SK-N-SH (cell line): ENCODE data around the gene UQCRHL. TPM values are rescaled to one million over a fixed set of nuclear protein-coding genes. Genes with fewer than 3 reads are reported as not detected.

ENCODE experiments used
- CTCF ChIA-PET: fragments of 300-600, 350-600 bp; formaldehyde crosslinking; extraction: SDS; loops from one replicate; lab custom pipeline; 2021; lab: Yijun Ruan, JAX
- POLR2A ChIA-PET: fragments of 350-600 bp; sonication (Branson Sonifier 250); formaldehyde crosslinking; extraction: SDS; loops from one replicate; lab custom pipeline; 2020; ENCODE audit warnings: antibody characterized with exemption, inconsistent platforms; lab: Yijun Ruan, JAX
- DNase-seq: peaks from one replicate; pipeline ENCODE4 v3.0.0; 2012
- H2AFZ ChIP-seq: fragments of 200-600 bp; sonication (generic); 2 replicates; pipeline ENCODE4 v1.8.1; 2016; ENCODE audit warnings: antibody characterized with exemption, mild to moderate bottlenecking, low read depth
- H3F3A ChIP-seq: fragments of 200-600 bp; sonication (generic); replicated peaks from 2 replicates; pipeline ENCODE3; 2016; ENCODE audit warnings: antibody characterized with exemption, mild to moderate bottlenecking; ENCODE audit not compliant: insufficient read depth
- H3K27ac ChIP-seq, 2 experiments: fragments of 200-500 bp in 1 of 2; fragments of 200-600 bp in 1 of 2; sonication (Bioruptor generic) in 1 of 2; sonication (generic), shearing (Covaris generic) in 1 of 2; 2 replicates each; pipeline versions ENCODE4 v1.5.1 to v1.6.1; 2014 to 2016; ENCODE audit warnings: low read depth in 2 of 2, inconsistent platforms in 1 of 2, low read length in 1 of 2, mild to moderate bottlenecking in 1 of 2, mixed read lengths in 1 of 2
- H3K27me3 ChIP-seq: fragments of 200-600 bp; sonication (generic), shearing (Covaris generic); 2 replicates; pipeline ENCODE4 v1.6.1; 2016; ENCODE audit warnings: mixed run types; ENCODE audit not compliant: insufficient read depth
- H3K36me3 ChIP-seq, 2 experiments: fragments of 200-500 bp in 1 of 2; fragments of 200-600 bp in 1 of 2; sonication (Bioruptor generic) in 1 of 2; sonication (generic) in 1 of 2; replicated peaks in 1 of 2; 2 replicates each; pipeline versions ENCODE3 to v1.5.1; 2014 to 2016; ENCODE audit warnings: low read length in 1 of 2, mild to moderate bottlenecking in 1 of 2; ENCODE audit not compliant: insufficient read depth in 2 of 2, control insufficient read depth in 1 of 2
- H3K4me1 ChIP-seq, 2 experiments: fragments of 200-500 bp in 1 of 2; fragments of 200-600 bp in 1 of 2; sonication (Bioruptor generic) in 1 of 2; sonication (generic), shearing (Covaris generic) in 1 of 2; 2 replicates each; pipeline versions ENCODE4 v1.5.1 to v1.6.1; 2014 to 2016; ENCODE audit warnings: low read depth in 1 of 2, low read length in 1 of 2, mixed run types in 1 of 2; ENCODE audit not compliant: insufficient read depth in 2 of 2, control insufficient read depth in 1 of 2
- H3K4me2 ChIP-seq: fragments of 200-600 bp; sonication (generic), shearing (Covaris generic); 2 replicates; pipeline ENCODE4 v1.6.1; 2017; ENCODE audit warnings: mixed run types
- H3K4me3 ChIP-seq, 2 experiments: fragments of 200-500 bp in 1 of 2; fragments of 200-600 bp in 1 of 2; sonication (Bioruptor generic) in 1 of 2; sonication (generic), shearing (Covaris generic) in 1 of 2; 2 replicates each; pipeline versions ENCODE4 v1.5.1 to v1.8.1; 2014 to 2016; ENCODE audit warnings: low read depth in 2 of 2, inconsistent platforms in 1 of 2, low read length in 1 of 2, mild to moderate bottlenecking in 1 of 2, mixed read lengths in 1 of 2, moderate library complexity in 1 of 2
- H3K79me2 ChIP-seq: fragments of 200-600 bp; sonication (generic); 2 replicates; pipeline ENCODE4 v1.8.1; 2017; ENCODE audit warnings: mild to moderate bottlenecking; ENCODE audit not compliant: insufficient read depth
- H3K9ac ChIP-seq: fragments of 200-600 bp; sonication (generic); 2 replicates; pipeline ENCODE4 v1.6.1; 2017; ENCODE audit warnings: mixed run types
- H3K9me2 ChIP-seq: fragments of 200-600 bp; sonication (generic); 2 replicates; pipeline ENCODE4 v1.6.1; 2017; ENCODE audit warnings: mixed run types
- H3K9me3 ChIP-seq: fragments of 200-600 bp; sonication (generic); 2 replicates; pipeline ENCODE4 v1.6.1; 2017; ENCODE audit warnings: mixed run types, mild to moderate bottlenecking, moderate library complexity
- H4K20me1 ChIP-seq: fragments of 200-600 bp; sonication (generic); 2 replicates; pipeline ENCODE4 v1.6.1; 2017; ENCODE audit warnings: mild to moderate bottlenecking, mixed run types; ENCODE audit not compliant: insufficient read depth
- ELF1 ChIP-seq: IDR thresholded peaks from 2 replicates; pipeline ENCODE4 v1.4.0; 2012
- EP300 ChIP-seq, 2 experiments: IDR thresholded peaks; 2 replicates each; pipeline versions ENCODE4 v1.4.0 to v1.6.1; 2012; ENCODE audit warnings: borderline replicate concordance in 1 of 2, low read depth in 1 of 2, low read length in 1 of 2
- EZH2phosphoT487 ChIP-seq: fragments of 200-600 bp; sonication (generic); IDR thresholded peaks from 2 replicates; pipeline ENCODE4 v1.6.1; 2017; ENCODE audit warnings: low read depth, mixed run types, mild to moderate bottlenecking, antibody characterized with exemption, moderate library complexity, borderline replicate concordance
- FOSL2 ChIP-seq: IDR thresholded peaks from 2 replicates; pipeline ENCODE4 v1.4.0; 2012; ENCODE audit warnings: low read depth, mild to moderate bottlenecking, moderate library complexity, borderline replicate concordance
- FOXJ3 ChIP-seq: sonication (generic); formaldehyde crosslinking; IDR thresholded peaks from 2 replicates; pipeline ENCODE4 v1.5.1; 2020; ENCODE audit warnings: mild to moderate bottlenecking, missing genetic modification reagents
- GABPA ChIP-seq: IDR thresholded peaks from 2 replicates; pipeline ENCODE4 v1.4.0; 2012; ENCODE audit warnings: low read depth, mild to moderate bottlenecking
- GATA2 ChIP-seq: sonication (generic); formaldehyde crosslinking; IDR thresholded peaks from 2 replicates; pipeline ENCODE4 v1.5.0; 2020; ENCODE audit warnings: mild to moderate bottlenecking, missing genetic modification reagents
- IRF3 ChIP-seq: fragments of 150-350 bp; IDR thresholded peaks from 2 replicates; pipeline ENCODE4 v1.6.1; 2016; ENCODE audit warnings: mild to moderate bottlenecking, low read depth, low read length
- MAX ChIP-seq: IDR thresholded peaks from 2 replicates; pipeline ENCODE4 v1.4.0; 2012; ENCODE audit warnings: low read depth
- RAD21 ChIP-seq: IDR thresholded peaks from 2 replicates; pipeline ENCODE4 v1.6.1; 2012; ENCODE audit warnings: mild to moderate bottlenecking, low read length
- RFX5 ChIP-seq: IDR thresholded peaks from 2 replicates; pipeline ENCODE4 v1.6.1; 2012; ENCODE audit warnings: mild to moderate bottlenecking, improper control_type of control experiment, low read length
- SIN3A ChIP-seq: IDR thresholded peaks from 2 replicates; pipeline ENCODE4 v1.6.1; 2012; ENCODE audit warnings: low read depth, mild to moderate bottlenecking, low read length, moderate library complexity, borderline replicate concordance
- SMC3 ChIP-seq: IDR thresholded peaks from 2 replicates; pipeline ENCODE4 v1.6.1; 2012; ENCODE audit warnings: low read depth, low read length, improper control_type of control experiment
- TCF12 ChIP-seq: IDR thresholded peaks from 2 replicates; pipeline ENCODE4 v1.4.0; 2012
- USF2 ChIP-seq: fragments of 150-350 bp; IDR thresholded peaks from 2 replicates; pipeline ENCODE4 v1.6.1; 2017; ENCODE audit warnings: antibody characterized with exemption, low read length, low read depth, borderline replicate concordance
- YY1 ChIP-seq: IDR thresholded peaks from 2 replicates; pipeline ENCODE4 v1.4.0; 2012; ENCODE audit warnings: low read depth, mild to moderate bottlenecking
- WGBS: methylation state at CpG from one replicate; pipeline ENCODE4 v1.1.6; 2017; ENCODE audit warnings: low lambda C conversion rate; 5-methylcytosine and 5-hydroxymethylcytosine counted together
- polyA plus RNA-seq, 3 experiments: library from polyadenylated mRNA; depleted of rRNA; stranded (reverse); fragments of >200 nt; gene quantifications; 2 replicates each; pipeline ENCODE4 v1.2.3, GENCODE V29; 2012
- TF ChIP-seq, protein P1 (sequence below): IDR thresholded peaks from 2 replicates; pipeline ENCODE4 v1.4.0; 2012; ENCODE audit warnings: low read depth, borderline replicate concordance
- TF ChIP-seq, protein P2 (sequence below): IDR thresholded peaks from 2 replicates; pipeline ENCODE4; 2012
- TF ChIP-seq, protein P3 (sequence below): fragments of 200-600 bp; sonication (generic); IDR thresholded peaks from 2 replicates; pipeline ENCODE4 v1.6.1; 2017; ENCODE audit warnings: antibody characterized with exemption, mild to moderate bottlenecking, moderate library complexity

Gene UQCRHL
- polyA plus RNA-seq, 1 of the 3 experiments (the other 2 are of a cell fraction): 2.8 TPM

- TF ChIP-seq IRF3: no peak
- TF ChIP-seq YY1: no peak
- no peak for TF ChIP-seq SMC3
- TF ChIP-seq, all 33 proteins: peak for 0
Measured at GRCh38 chr1:15808955-15809354, 1.5 kb upstream of the UQCRHL start (continued).

- no peaks in the 10 kb centered on the region for H3K9me2 ChIP-seq
- H3K4me1 ChIP-seq: no peaks in the 10 kb centered on the region; a peak in 1 of 4 replicates
- H2AFZ ChIP-seq: no peak overlapping the region
- no peaks in the 10 kb centered on the region for H3K79me2 ChIP-seq
- no peaks in the 10 kb centered on the region for H3K36me3 ChIP-seq
- TF ChIP-seq GABPA (no peak), GATA2 (CRISPR knock-in tag) (no peak), USF2 (no peak), EP300 (IDR thresholded peaks at IDR 0.05; ENCODE audit: borderline replicate concordance in 1 of 2, low read depth in 1 of 2, low read length in 1 of 2) (no peak), MAX (no peak), FOXJ3 (CRISPR knock-in tag) (no peak), ELF1 (no peak), EZH2phosphoT487 (no peak), TCF12 (no peak), SMC3 (no peak), RAD21 (no peak), SIN3A (no peak), RFX5 (no peak), FOSL2 (no peak)
- TF ChIP-seq, protein P1, sequence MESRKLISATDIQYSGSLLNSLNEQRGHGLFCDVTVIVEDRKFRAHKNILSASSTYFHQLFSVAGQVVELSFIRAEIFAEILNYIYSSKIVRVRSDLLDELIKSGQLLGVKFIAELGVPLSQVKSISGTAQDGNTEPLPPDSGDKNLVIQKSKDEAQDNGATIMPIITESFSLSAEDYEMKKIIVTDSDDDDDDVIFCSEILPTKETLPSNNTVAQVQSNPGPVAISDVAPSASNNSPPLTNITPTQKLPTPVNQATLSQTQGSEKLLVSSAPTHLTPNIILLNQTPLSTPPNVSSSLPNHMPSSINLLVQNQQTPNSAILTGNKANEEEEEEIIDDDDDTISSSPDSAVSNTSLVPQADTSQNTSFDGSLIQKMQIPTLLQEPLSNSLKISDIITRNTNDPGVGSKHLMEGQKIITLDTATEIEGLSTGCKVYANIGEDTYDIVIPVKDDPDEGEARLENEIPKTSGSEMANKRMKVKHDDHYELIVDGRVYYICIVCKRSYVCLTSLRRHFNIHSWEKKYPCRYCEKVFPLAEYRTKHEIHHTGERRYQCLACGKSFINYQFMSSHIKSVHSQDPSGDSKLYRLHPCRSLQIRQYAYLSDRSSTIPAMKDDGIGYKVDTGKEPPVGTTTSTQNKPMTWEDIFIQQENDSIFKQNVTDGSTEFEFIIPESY: no peak
- TF ChIP-seq, protein P2, sequence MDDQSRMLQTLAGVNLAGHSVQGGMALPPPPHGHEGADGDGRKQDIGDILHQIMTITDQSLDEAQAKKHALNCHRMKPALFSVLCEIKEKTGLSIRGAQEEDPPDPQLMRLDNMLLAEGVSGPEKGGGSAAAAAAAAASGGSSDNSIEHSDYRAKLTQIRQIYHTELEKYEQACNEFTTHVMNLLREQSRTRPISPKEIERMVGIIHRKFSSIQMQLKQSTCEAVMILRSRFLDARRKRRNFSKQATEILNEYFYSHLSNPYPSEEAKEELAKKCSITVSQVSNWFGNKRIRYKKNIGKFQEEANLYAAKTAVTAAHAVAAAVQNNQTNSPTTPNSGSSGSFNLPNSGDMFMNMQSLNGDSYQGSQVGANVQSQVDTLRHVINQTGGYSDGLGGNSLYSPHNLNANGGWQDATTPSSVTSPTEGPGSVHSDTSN: no peak
- TF ChIP-seq, protein P3, sequence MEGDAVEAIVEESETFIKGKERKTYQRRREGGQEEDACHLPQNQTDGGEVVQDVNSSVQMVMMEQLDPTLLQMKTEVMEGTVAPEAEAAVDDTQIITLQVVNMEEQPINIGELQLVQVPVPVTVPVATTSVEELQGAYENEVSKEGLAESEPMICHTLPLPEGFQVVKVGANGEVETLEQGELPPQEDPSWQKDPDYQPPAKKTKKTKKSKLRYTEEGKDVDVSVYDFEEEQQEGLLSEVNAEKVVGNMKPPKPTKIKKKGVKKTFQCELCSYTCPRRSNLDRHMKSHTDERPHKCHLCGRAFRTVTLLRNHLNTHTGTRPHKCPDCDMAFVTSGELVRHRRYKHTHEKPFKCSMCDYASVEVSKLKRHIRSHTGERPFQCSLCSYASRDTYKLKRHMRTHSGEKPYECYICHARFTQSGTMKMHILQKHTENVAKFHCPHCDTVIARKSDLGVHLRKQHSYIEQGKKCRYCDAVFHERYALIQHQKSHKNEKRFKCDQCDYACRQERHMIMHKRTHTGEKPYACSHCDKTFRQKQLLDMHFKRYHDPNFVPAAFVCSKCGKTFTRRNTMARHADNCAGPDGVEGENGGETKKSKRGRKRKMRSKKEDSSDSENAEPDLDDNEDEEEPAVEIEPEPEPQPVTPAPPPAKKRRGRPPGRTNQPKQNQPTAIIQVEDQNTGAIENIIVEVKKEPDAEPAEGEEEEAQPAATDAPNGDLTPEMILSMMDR: no peak
- no peaks in the 10 kb centered on the region for H3K9me3 ChIP-seq
- no peak overlapping the region for H3K4me3 ChIP-seq
- H3K27me3 ChIP-seq: no peaks in the 10 kb centered on the region
- CTCF ChIA-PET: interaction anchor here (0.9 to 2.8 kb wide), 2 partner anchors 15 to 187 kb away, joined by 3 to 13 read pairs; no protein-coding TSS in a partner anchor
- no peak for DNase-seq
- no peaks in the 10 kb centered on the region for H4K20me1 ChIP-seq
- 94% methylated on average over 10 of the region's 10 CpGs for WGBS
- no peak overlapping the region for H3K27ac ChIP-seq
- H3K4me2 ChIP-seq: no peak overlapping the region
- POLR2A ChIA-PET: no interaction called here
- H3F3A ChIP-seq: peaks cover 10% of the 10 kb centered on the region
- no peak overlapping the region for H3K9ac ChIP-seq
Measured at GRCh38 chr1:15807121-15807520, 328 bp downstream of the UQCRHL start.
